HCT116 (cell line): ENCODE data around the gene ADAM8. TPM values are rescaled to one million over a fixed set of nuclear protein-coding genes. Genes with fewer than 3 reads are reported as not detected.

Source experiments
- ATAC-seq: fragments of 200-7000 bp; cut with Tn5 transposase; 2 replicates; pipeline ENCODE4 v1.9.1; 2020; ENCODE audit warnings: mild to moderate bottlenecking, moderate library complexity
- BruUV-seq: library from RNA; stranded (reverse); fragments of 400-500 nt; replicated peaks from 2 replicates; lab custom pipeline; 2021; lab: Mats Ljungman, UMichigan
- CTCF ChIA-PET: fragments of 300-600 bp; sonication (Branson Sonifier 250); formaldehyde crosslinking; loops from one replicate; lab custom pipeline; 2021; ENCODE audit warnings: antibody characterized with exemption; lab: Charles Lee
- POLR2A ChIA-PET: fragments of 300-600, 350-600 bp; sonication (Branson Sonifier 250); formaldehyde crosslinking; loops from one replicate; lab custom pipeline; 2021; ENCODE audit warnings: antibody characterized with exemption; lab: Charles Lee
- RAD21 ChIA-PET, 2 experiments: fragments of 300-600 bp; sonication (Branson Sonifier 250); formaldehyde crosslinking; loops; one replicate each; lab custom pipeline; 2023; ENCODE audit warnings: low total read pairs in 2 of 2; ENCODE audit not compliant: uncharacterized antibody in 2 of 2, unreplicated experiment in 2 of 2, low non-redundant PET in 1 of 2; lab: Charles Lee
- DNase-seq: peaks from one replicate; pipeline ENCODE4 v3.0.0-alpha.2; 2010; ENCODE audit warnings: low read depth, low spot score
- H2AFZ ChIP-seq: fragments of 200-600 bp; shearing (Covaris generic), sonication (generic); 2 replicates; pipeline ENCODE4 v1.6.1; 2017; ENCODE audit warnings: low read depth, mixed run types, mixed read lengths, antibody characterized with exemption, low read length; ENCODE audit not compliant: poor library complexity, severe bottlenecking
- H3K27ac ChIP-seq: 2 replicates; pipeline ENCODE4 v1.5.1; 2012; ENCODE audit warnings: low read depth, low read length
- H3K27me3 ChIP-seq: fragments of 200-600 bp; sonication (generic); 2 replicates; pipeline ENCODE4 v1.6.1; 2016; ENCODE audit warnings: mixed run types, low read length, mixed read lengths; ENCODE audit not compliant: insufficient read depth
- H3K36me3 ChIP-seq, 2 experiments: fragments of 200-500 bp in 1 of 2; fragments of 200-600 bp in 1 of 2; sonication (Bioruptor generic) in 1 of 2; sonication (generic) in 1 of 2; 2 replicates each; pipeline versions ENCODE4 v1.5.1 to v1.6.1; 2014 to 2016; ENCODE audit warnings: low read length in 2 of 2, inconsistent platforms in 1 of 2, mixed read lengths in 1 of 2, mixed run types in 1 of 2; ENCODE audit not compliant: insufficient read depth in 2 of 2, control insufficient read depth in 1 of 2
- H3K4me1 ChIP-seq, 2 experiments: fragments of 200-600 bp in 1 of 2; sonication (generic) in 1 of 2; 2 replicates each; pipeline versions ENCODE4 v1.5.1 to v1.6.1; 2012 to 2017; ENCODE audit warnings: low read length in 2 of 2, inconsistent platforms in 1 of 2, mild to moderate bottlenecking in 1 of 2, mixed read lengths in 1 of 2, mixed run types in 1 of 2, moderate library complexity in 1 of 2; ENCODE audit not compliant: insufficient read depth in 2 of 2, control insufficient read depth in 1 of 2
- H3K4me2 ChIP-seq: fragments of 200-600 bp; sonication (generic); 2 replicates; pipeline ENCODE4 v1.6.1; 2017; ENCODE audit warnings: mixed run types, low read length, mixed read lengths
- H3K4me3 ChIP-seq, 2 experiments: fragments of 200-600 bp in 1 of 2; sonication (generic) in 1 of 2; replicated peaks in 1 of 2; 2 replicates each; pipeline ENCODE4 v1.5.1; 2011 to 2016; ENCODE audit warnings: low read length in 2 of 2, control low read depth in 1 of 2, low read depth in 1 of 2, mild to moderate bottlenecking in 1 of 2, mixed read lengths in 1 of 2, mixed run types in 1 of 2
- H3K79me2 ChIP-seq: fragments of 200-600 bp; sonication (generic); 2 replicates; pipeline ENCODE4 v1.6.1; 2017; ENCODE audit warnings: mild to moderate bottlenecking, mixed run types, low read length, moderate library complexity, mixed read lengths; ENCODE audit not compliant: insufficient read depth
- H3K9ac ChIP-seq: fragments of 200-600 bp; sonication (generic); 2 replicates; pipeline ENCODE4 v1.6.1; 2016; ENCODE audit warnings: low read length, mixed read lengths
- H3K9me2 ChIP-seq: fragments of 200-600 bp; sonication (generic), shearing (Covaris generic); 2 replicates; pipeline ENCODE4 v1.6.1; 2017; ENCODE audit warnings: mixed run types, mild to moderate bottlenecking, moderate library complexity; ENCODE audit not compliant: insufficient read depth
- H3K9me3 ChIP-seq, 2 experiments: fragments of 200-500 bp in 1 of 2; fragments of 200-600 bp in 1 of 2; sonication (Bioruptor generic) in 1 of 2; sonication (generic) in 1 of 2; 2 replicates each; pipeline ENCODE4 v1.6.1; 2014 to 2017; ENCODE audit warnings: low read length in 2 of 2, mixed read lengths in 2 of 2, inconsistent platforms in 1 of 2, low read depth in 1 of 2, mild to moderate bottlenecking in 1 of 2, mixed run types in 1 of 2, moderate library complexity in 1 of 2; ENCODE audit not compliant: control insufficient read depth in 1 of 2, insufficient read depth in 1 of 2
- H4K20me1 ChIP-seq: fragments of 200-600 bp; sonication (generic), shearing (Covaris generic); 2 replicates; pipeline ENCODE4 v1.6.1; 2017; ENCODE audit warnings: mixed run types, mild to moderate bottlenecking, moderate library complexity; ENCODE audit not compliant: insufficient read depth
- CBX3 ChIP-seq: IDR thresholded peaks from 2 replicates; pipeline ENCODE4 v1.6.1; 2012; ENCODE audit warnings: low read depth
- EGR1 ChIP-seq: IDR thresholded peaks from 2 replicates; pipeline ENCODE4 v1.6.1; 2012; ENCODE audit warnings: low read depth
- EZH2 ChIP-seq: fragments of 200-600 bp; sonication (generic); IDR thresholded peaks from 2 replicates; pipeline ENCODE4 v1.6.1; 2017; ENCODE audit warnings: antibody characterized with exemption, mixed run types
- EZH2phosphoT487 ChIP-seq: fragments of 200-600 bp; IDR thresholded peaks from 2 replicates; pipeline ENCODE4 v1.6.1; 2018; ENCODE audit warnings: antibody characterized with exemption, borderline replicate concordance
- POLR2AphosphoS5 ChIP-seq: IDR thresholded peaks from 2 replicates; pipeline ENCODE4 v1.6.1; 2011; ENCODE audit warnings: mild to moderate bottlenecking, low read depth, low read length, moderate library complexity
- RAD21 ChIP-seq: IDR thresholded peaks from 2 replicates; pipeline ENCODE4 v1.6.1; 2012; ENCODE audit warnings: low read depth, mild to moderate bottlenecking
- SIN3A ChIP-seq: IDR thresholded peaks from 2 replicates; pipeline ENCODE4 v1.6.1; 2012; ENCODE audit warnings: low read depth
- SRF ChIP-seq: IDR thresholded peaks from 2 replicates; pipeline ENCODE4 v1.6.1; 2012; ENCODE audit warnings: low read depth
- intact Hi-C: fragments of 100-400 bp; cut with micrococcal nuclease; formaldehyde crosslinking; loops from 2 replicates; pipeline ENCODE4 v1.10.0; 2022
- total RNA-seq: library from RNA; stranded (reverse); gene quantifications from one replicate; pipeline ENCODE4 v1.2.1, GENCODE V29; 2021; ENCODE audit not compliant: unreplicated experiment
- TF ChIP-seq, protein P1 (sequence below): IDR thresholded peaks from 2 replicates; pipeline ENCODE4 v1.6.1; 2012; ENCODE audit warnings: low read depth
- TF ChIP-seq, protein P2 (sequence below): IDR thresholded peaks from 2 replicates; pipeline ENCODE4 v1.6.1; 2012

Gene ADAM8
- total RNA-seq, 1 experiment from 2014 or later: 4.1 TPM

DNA sequence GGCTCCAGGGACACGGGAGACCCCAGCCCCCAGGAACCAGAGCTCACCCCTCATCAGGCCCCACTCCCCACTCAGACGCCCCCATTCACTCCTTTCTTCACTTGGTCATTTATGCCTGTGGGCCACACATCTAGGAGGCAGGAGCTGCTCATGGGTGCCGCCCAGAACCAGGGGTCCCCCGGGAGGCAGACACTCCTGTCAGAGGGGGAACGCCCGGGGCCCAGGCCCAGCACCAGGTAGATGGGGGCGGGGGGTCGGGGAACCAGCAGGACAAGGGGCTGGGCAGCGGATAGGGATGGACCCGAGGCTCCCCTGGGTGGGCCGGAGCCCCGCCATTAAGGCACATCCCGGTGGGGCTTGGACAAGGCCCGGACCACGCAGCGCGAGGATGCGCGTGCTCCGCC, 48.2 kb upstream of the ADAM8 start:
- TF ChIP-seq, protein P1, sequence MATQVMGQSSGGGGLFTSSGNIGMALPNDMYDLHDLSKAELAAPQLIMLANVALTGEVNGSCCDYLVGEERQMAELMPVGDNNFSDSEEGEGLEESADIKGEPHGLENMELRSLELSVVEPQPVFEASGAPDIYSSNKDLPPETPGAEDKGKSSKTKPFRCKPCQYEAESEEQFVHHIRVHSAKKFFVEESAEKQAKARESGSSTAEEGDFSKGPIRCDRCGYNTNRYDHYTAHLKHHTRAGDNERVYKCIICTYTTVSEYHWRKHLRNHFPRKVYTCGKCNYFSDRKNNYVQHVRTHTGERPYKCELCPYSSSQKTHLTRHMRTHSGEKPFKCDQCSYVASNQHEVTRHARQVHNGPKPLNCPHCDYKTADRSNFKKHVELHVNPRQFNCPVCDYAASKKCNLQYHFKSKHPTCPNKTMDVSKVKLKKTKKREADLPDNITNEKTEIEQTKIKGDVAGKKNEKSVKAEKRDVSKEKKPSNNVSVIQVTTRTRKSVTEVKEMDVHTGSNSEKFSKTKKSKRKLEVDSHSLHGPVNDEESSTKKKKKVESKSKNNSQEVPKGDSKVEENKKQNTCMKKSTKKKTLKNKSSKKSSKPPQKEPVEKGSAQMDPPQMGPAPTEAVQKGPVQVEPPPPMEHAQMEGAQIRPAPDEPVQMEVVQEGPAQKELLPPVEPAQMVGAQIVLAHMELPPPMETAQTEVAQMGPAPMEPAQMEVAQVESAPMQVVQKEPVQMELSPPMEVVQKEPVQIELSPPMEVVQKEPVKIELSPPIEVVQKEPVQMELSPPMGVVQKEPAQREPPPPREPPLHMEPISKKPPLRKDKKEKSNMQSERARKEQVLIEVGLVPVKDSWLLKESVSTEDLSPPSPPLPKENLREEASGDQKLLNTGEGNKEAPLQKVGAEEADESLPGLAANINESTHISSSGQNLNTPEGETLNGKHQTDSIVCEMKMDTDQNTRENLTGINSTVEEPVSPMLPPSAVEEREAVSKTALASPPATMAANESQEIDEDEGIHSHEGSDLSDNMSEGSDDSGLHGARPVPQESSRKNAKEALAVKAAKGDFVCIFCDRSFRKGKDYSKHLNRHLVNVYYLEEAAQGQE: no peak
- Histone ChIP-seq H3K4me3 (no peak overlapping the region), H4K20me1 (no peaks in the 10 kb centered on the region), H3K36me3 (no peaks in the 10 kb centered on the region), H3K27ac (no peak overlapping the region), H3K4me1 (peaks cover 3 to 20% of the 10 kb centered on the region in 2 experiments), H3K9ac (no peak overlapping the region), H3K9me3 (no peaks in the 10 kb centered on the region), H3K4me2 (no peak overlapping the region; the same call in 1 of the 2 replicates), H3K9me2 (no peaks in the 10 kb centered on the region), H3K79me2 (no peaks in the 10 kb centered on the region), H2AFZ (no peak overlapping the region), H3K27me3 (no peaks in the 10 kb centered on the region)
- DNase-seq (no peak), ATAC-seq (no peak)
- POLR2A ChIA-PET: interaction anchor here (0.6 kb wide), 1 partner anchor 358 kb away, joined by 5 read pairs; no protein-coding TSS in a partner anchor
- intact Hi-C loops: no loop called here
- BruUV-seq: no TSS peak
- CTCF ChIA-PET: no interaction called here
- RAD21 ChIA-PET: no interaction called here

DNA sequence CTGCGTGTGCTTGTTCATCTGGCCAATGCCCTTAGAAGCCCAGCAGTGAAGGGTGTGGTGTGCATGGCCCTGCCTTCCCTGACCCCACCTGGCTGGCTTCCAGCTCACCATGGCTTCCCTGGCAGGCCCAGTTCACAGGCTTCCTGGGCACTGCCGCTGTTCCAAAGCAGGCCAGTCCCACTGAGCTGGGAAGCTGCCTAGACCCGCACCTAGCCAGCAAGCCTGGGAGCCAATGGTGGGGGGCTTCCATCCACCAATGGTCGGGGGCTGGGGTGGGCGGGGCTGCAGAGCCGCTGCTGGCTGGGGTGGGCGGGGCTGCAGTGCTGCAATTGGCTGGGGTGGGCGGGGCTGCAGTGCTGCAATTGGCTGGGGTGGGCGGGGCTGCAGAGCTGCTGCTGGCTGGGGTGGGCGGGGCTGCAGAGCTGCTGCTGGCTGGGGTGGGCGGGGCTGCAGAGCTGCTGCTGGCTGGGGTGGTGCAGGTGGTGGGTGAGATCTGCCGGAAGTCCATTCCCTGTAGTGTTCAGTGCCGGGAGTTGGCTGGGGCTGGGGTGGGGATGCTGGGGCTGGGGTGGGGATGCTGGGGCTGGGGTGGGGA, 47.6 kb upstream of the ADAM8 start:
- ChIA-PET RAD21 (no interaction called here), CTCF (interaction anchor here (1.0 kb wide), 1 partner anchor 11 kb away, joined by 3 read pairs; no protein-coding TSS in a partner anchor), POLR2A (interaction anchor here (0.6 to 1.2 kb wide), 2 partner anchors 9 to 357 kb away, joined by 4 to 5 read pairs; no protein-coding TSS in a partner anchor)
- DNase-seq: no peak
- no peaks in the 10 kb centered on the region for H3K36me3 ChIP-seq
- H2AFZ ChIP-seq: no peak overlapping the region
- peaks cover under 1 to 17% of the 10 kb centered on the region in 2 experiments for H3K4me1 ChIP-seq
- H3K27me3 ChIP-seq: no peaks in the 10 kb centered on the region
- peak overlapping the region; percentile 65 for H3K4me2 ChIP-seq
- H3K4me3 ChIP-seq: peak overlapping the region in 1 of 2 experiments; percentile 19; a peak in 1 of 4 replicates
- H3K79me2 ChIP-seq: no peaks in the 10 kb centered on the region
- H3K9ac ChIP-seq: no peak overlapping the region
- H3K9me2 ChIP-seq: no peaks in the 10 kb centered on the region
- ATAC-seq: peak; percentile 83
- TF ChIP-seq SRF: no peak
- TF ChIP-seq, protein P2, sequence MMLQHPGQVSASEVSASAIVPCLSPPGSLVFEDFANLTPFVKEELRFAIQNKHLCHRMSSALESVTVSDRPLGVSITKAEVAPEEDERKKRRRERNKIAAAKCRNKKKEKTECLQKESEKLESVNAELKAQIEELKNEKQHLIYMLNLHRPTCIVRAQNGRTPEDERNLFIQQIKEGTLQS: no peak
- TF ChIP-seq CBX3: no peak
- no peak for TF ChIP-seq POLR2AphosphoS5
- TF ChIP-seq EZH2: no peak
- no peak for TF ChIP-seq EZH2phosphoT487
- no peak for TF ChIP-seq SIN3A
- TF ChIP-seq RAD21: no peak
- TF ChIP-seq EGR1: no peak
- intact Hi-C loops: no loop called here
- H3K27ac ChIP-seq: no peak overlapping the region; the same call in 1 of the 2 replicates
- no peaks in the 10 kb centered on the region for H3K9me3 ChIP-seq
- no peaks in the 10 kb centered on the region for H4K20me1 ChIP-seq
- BruUV-seq: no TSS peak
